HepG2 (cell line): ENCODE measurements around the gene SPP2.

Experiments used
- NFIC ChIP-seq: IDR thresholded peaks from 2 replicates; pipeline ENCODE4 v1.6.1; 2012; ENCODE audit warnings: mild to moderate bottlenecking, low read length, inconsistent platforms
- NR3C1 ChIP-seq: sonication (generic); formaldehyde crosslinking; IDR thresholded peaks from 2 replicates; pipeline ENCODE4 v1.4.0; 2020; ENCODE audit warnings: missing genetic modification reagents
- SOX6 ChIP-seq, 2 experiments: fragments of 450-650 bp in 1 of 2; sonication (generic) in 1 of 2; formaldehyde crosslinking in 1 of 2; IDR thresholded peaks; 2 replicates each; pipeline versions ENCODE4 v1.4.0 to v1.6.1; 2017 to 2020; ENCODE audit warnings: antibody characterized with exemption in 1 of 2, mild to moderate bottlenecking in 1 of 2, missing genetic modification reagents in 1 of 2
- ZBTB20 ChIP-seq: sonication (generic); formaldehyde crosslinking; IDR thresholded peaks from 2 replicates; pipeline ENCODE4 v1.8.1; 2023; ENCODE audit warnings: missing genetic modification reagents, low read depth, mild to moderate bottlenecking, borderline replicate concordance
- ZFX ChIP-seq: sonication (generic); formaldehyde crosslinking; IDR thresholded peaks from 2 replicates; pipeline ENCODE4 v1.4.0; 2020; ENCODE audit warnings: mild to moderate bottlenecking, low read depth, missing genetic modification reagents, moderate library complexity
- ZKSCAN1 ChIP-seq: fragments of 150-350 bp; IDR thresholded peaks from 2 replicates; pipeline ENCODE4 v1.6.1; 2014; ENCODE audit warnings: low read length
- ZNF121 ChIP-seq: sonication (generic); formaldehyde crosslinking; IDR thresholded peaks from 2 replicates; pipeline ENCODE4 v1.5.0; 2020; ENCODE audit warnings: mild to moderate bottlenecking, missing genetic modification reagents
- TF ChIP-seq, protein P1 (sequence below): sonication (generic); formaldehyde crosslinking; conservative IDR thresholded peaks from 2 replicates; pipeline ENCODE4 v1.8.1; 2023; ENCODE audit warnings: missing genetic modification reagents
- TF ChIP-seq, protein P2 (sequence below): IDR thresholded peaks from 2 replicates; pipeline ENCODE4 v1.6.1; 2016

GRCh38 chr2:234050455-234051135 lies at the start of gene SPP2:
- no peak for TF ChIP-seq NFIC
- TF ChIP-seq SOX6 (IDR thresholded peaks at IDR 0.05): no peak
- TF ChIP-seq SOX6 (CRISPR knock-in tag; IDR thresholded peaks at IDR 0.05): no peak
- no peak for TF ChIP-seq NR3C1 (CRISPR knock-in tag)
- no peak for TF ChIP-seq ZKSCAN1
- TF ChIP-seq ZBTB20 (CRISPR knock-in tag): no peak
- TF ChIP-seq, protein P1, sequence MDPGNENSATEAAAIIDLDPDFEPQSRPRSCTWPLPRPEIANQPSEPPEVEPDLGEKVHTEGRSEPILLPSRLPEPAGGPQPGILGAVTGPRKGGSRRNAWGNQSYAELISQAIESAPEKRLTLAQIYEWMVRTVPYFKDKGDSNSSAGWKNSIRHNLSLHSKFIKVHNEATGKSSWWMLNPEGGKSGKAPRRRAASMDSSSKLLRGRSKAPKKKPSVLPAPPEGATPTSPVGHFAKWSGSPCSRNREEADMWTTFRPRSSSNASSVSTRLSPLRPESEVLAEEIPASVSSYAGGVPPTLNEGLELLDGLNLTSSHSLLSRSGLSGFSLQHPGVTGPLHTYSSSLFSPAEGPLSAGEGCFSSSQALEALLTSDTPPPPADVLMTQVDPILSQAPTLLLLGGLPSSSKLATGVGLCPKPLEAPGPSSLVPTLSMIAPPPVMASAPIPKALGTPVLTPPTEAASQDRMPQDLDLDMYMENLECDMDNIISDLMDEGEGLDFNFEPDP (CRISPR knock-in tag): no peak
- no peak for TF ChIP-seq ZFX (CRISPR knock-in tag)
- no peak for TF ChIP-seq ZNF121 (CRISPR knock-in tag)
- TF ChIP-seq, protein P2, sequence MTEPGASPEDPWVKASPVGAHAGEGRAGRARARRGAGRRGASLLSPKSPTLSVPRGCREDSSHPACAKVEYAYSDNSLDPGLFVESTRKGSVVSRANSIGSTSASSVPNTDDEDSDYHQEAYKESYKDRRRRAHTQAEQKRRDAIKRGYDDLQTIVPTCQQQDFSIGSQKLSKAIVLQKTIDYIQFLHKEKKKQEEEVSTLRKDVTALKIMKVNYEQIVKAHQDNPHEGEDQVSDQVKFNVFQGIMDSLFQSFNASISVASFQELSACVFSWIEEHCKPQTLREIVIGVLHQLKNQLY (CRISPR knock-in tag): no peak
